HEK293 (cell line): Measurements from ENCODE around the gene HMCN1.

ENCODE experiments used
- CTCF ChIA-PET: fragments of 350-600 bp; formaldehyde crosslinking; extraction: SDS; loops from one replicate; lab custom pipeline; 2021; ENCODE audit warnings: antibody characterized with exemption; lab: Yijun Ruan, JAX
- POLR2A ChIA-PET: fragments of 300-600 bp; formaldehyde crosslinking; extraction: SDS; loops from one replicate; lab custom pipeline; 2020; ENCODE audit warnings: antibody characterized with exemption, inconsistent platforms; lab: Yijun Ruan, JAX
- H3K27ac ChIP-seq: fragments of 200-500 bp; sonication (Bioruptor generic); 2 replicates; pipeline ENCODE4 v1.5.1; 2014; ENCODE audit warnings: low read depth, low read length, control low read depth, inconsistent platforms; ENCODE audit errors: extremely low read depth
- H3K36me3 ChIP-seq, 2 experiments: fragments of 200-500 bp in 1 of 2; sonication (Bioruptor generic) in 1 of 2; 1 replicate in 1 of 2; 2 replicates in 1 of 2; pipeline ENCODE4 v1.5.1; 2014 to 2017; ENCODE audit warnings: inconsistent platforms in 2 of 2, low read length in 2 of 2; ENCODE audit not compliant: control insufficient read depth in 2 of 2, insufficient read depth in 1 of 2
- H3K4me1 ChIP-seq: fragments of 200-500 bp; sonication (Bioruptor generic); 2 replicates; pipeline ENCODE4 v1.5.1; 2014; ENCODE audit warnings: mild to moderate bottlenecking, low read length, inconsistent platforms; ENCODE audit not compliant: control insufficient read depth, insufficient read depth
- H3K4me3 ChIP-seq: 2 replicates; pipeline ENCODE4 v1.5.1; 2011; ENCODE audit warnings: low read depth, mild to moderate bottlenecking, control low read depth, low read length, moderate library complexity
- H3K9me3 ChIP-seq: fragments of 200-500 bp; sonication (Bioruptor generic); 2 replicates; pipeline ENCODE4 v1.5.1; 2014; ENCODE audit warnings: low read depth, low read length, inconsistent platforms; ENCODE audit not compliant: control insufficient read depth, insufficient read depth
- BCL11A ChIP-seq: fragments of 450-650 bp; formaldehyde crosslinking; IDR thresholded peaks from 2 replicates; pipeline ENCODE4 v1.5.1; 2016; ENCODE audit warnings: low read depth, missing biosample characterization, missing genetic modification characterization
- CTCF ChIP-seq: fragments of 450-650 bp; formaldehyde crosslinking; IDR thresholded peaks from 2 replicates; pipeline ENCODE4 v1.5.1; 2016; ENCODE audit warnings: missing biosample characterization, missing genetic modification characterization
- INSM2 ChIP-seq: fragments of 450-650 bp; formaldehyde crosslinking; IDR thresholded peaks from 2 replicates; pipeline ENCODE4 v1.5.1; 2016; ENCODE audit warnings: missing biosample characterization, missing genetic modification characterization
- KLF16 ChIP-seq: fragments of 450-650 bp; formaldehyde crosslinking; IDR thresholded peaks from 2 replicates; pipeline ENCODE4 v1.5.1; 2017; ENCODE audit warnings: missing biosample characterization, missing genetic modification characterization
- OVOL3 ChIP-seq: fragments of 450-650 bp; formaldehyde crosslinking; IDR thresholded peaks from 2 replicates; pipeline ENCODE4 v1.5.1; 2016; ENCODE audit warnings: missing biosample characterization, missing genetic modification characterization
- PATZ1 ChIP-seq: fragments of 450-650 bp; formaldehyde crosslinking; IDR thresholded peaks from 2 replicates; pipeline ENCODE4 v1.5.1; 2016; ENCODE audit warnings: missing biosample characterization, missing genetic modification characterization
- TRIM28 ChIP-seq: IDR thresholded peaks from 2 replicates; pipeline ENCODE4 v1.6.1; 2011; ENCODE audit warnings: low read length, control low read depth, borderline replicate concordance
- ZFHX2 ChIP-seq: fragments of 450-650 bp; formaldehyde crosslinking; conservative IDR thresholded peaks from 2 replicates; pipeline ENCODE4 v1.5.1; 2016; ENCODE audit warnings: missing biosample characterization, missing genetic modification characterization
- ZNF140 ChIP-seq: fragments of 450-650 bp; formaldehyde crosslinking; IDR thresholded peaks from 2 replicates; pipeline ENCODE4 v1.5.1; 2016; ENCODE audit warnings: missing biosample characterization, missing genetic modification characterization
- ZNF146 ChIP-seq: fragments of 450-650 bp; formaldehyde crosslinking; IDR thresholded peaks from 2 replicates; pipeline ENCODE4 v1.5.1; 2016; ENCODE audit warnings: missing biosample characterization, missing genetic modification characterization
- ZNF157 ChIP-seq: fragments of 450-650 bp; formaldehyde crosslinking; IDR thresholded peaks from 2 replicates; pipeline ENCODE4 v1.5.1; 2016; ENCODE audit warnings: missing biosample characterization, missing genetic modification characterization
- ZNF18 ChIP-seq: fragments of 450-650 bp; formaldehyde crosslinking; IDR thresholded peaks from 2 replicates; pipeline ENCODE4 v1.5.1; 2016; ENCODE audit warnings: missing biosample characterization, missing genetic modification characterization
- ZNF239 ChIP-seq: fragments of 450-650 bp; formaldehyde crosslinking; IDR thresholded peaks from 2 replicates; pipeline ENCODE4 v1.5.1; 2016; ENCODE audit warnings: missing biosample characterization, missing genetic modification characterization
- ZNF292 ChIP-seq: fragments of 450-650 bp; formaldehyde crosslinking; IDR thresholded peaks from 2 replicates; pipeline ENCODE4 v1.5.1; 2016; ENCODE audit warnings: low read depth, missing biosample characterization, missing genetic modification characterization, borderline replicate concordance
- ZNF48 ChIP-seq: fragments of 450-650 bp; formaldehyde crosslinking; IDR thresholded peaks from 2 replicates; pipeline ENCODE4 v1.5.1; 2016; ENCODE audit warnings: missing biosample characterization, missing genetic modification characterization
- ZNF529 ChIP-seq: fragments of 450-650 bp; formaldehyde crosslinking; IDR thresholded peaks from 2 replicates; pipeline ENCODE4 v1.5.1; 2017; ENCODE audit warnings: missing genetic modification characterization, missing biosample characterization; ENCODE audit not compliant: insufficient replicate concordance
- ZNF558 ChIP-seq: fragments of 450-650 bp; formaldehyde crosslinking; IDR thresholded peaks from 2 replicates; pipeline ENCODE4 v1.5.1; 2016; ENCODE audit warnings: missing biosample characterization, missing genetic modification characterization
- ZNF610 ChIP-seq: fragments of 450-650 bp; formaldehyde crosslinking; IDR thresholded peaks from 2 replicates; pipeline ENCODE4 v1.5.1; 2016; ENCODE audit warnings: missing biosample characterization, missing genetic modification characterization, borderline replicate concordance
- ZNF692 ChIP-seq: fragments of 450-650 bp; formaldehyde crosslinking; IDR thresholded peaks from 2 replicates; pipeline ENCODE4 v1.5.1; 2016; ENCODE audit warnings: missing biosample characterization, missing genetic modification characterization
- ZNF707 ChIP-seq: fragments of 450-650 bp; formaldehyde crosslinking; IDR thresholded peaks from 2 replicates; pipeline ENCODE4 v1.5.1; 2016; ENCODE audit warnings: missing biosample characterization, missing genetic modification characterization

Gene HMCN1

GRCh38 chr1:186164773-186165172 is 430.6 kb downstream of the HMCN1 start:
- Histone ChIP-seq H3K4me3 (no peak overlapping the region), H3K4me1 (no peaks in the 10 kb centered on the region), H3K27ac (no peak overlapping the region), H3K36me3 (no peaks in the 10 kb centered on the region), H3K9me3 (no peaks in the 10 kb centered on the region)
- CTCF ChIA-PET = interaction anchor here (0.6 to 4.0 kb wide), 2 partner anchors 10 to 246 kb away, joined by 3 to 10 read pairs; no protein-coding TSS in a partner anchor
- POLR2A ChIA-PET = no interaction called here
- TF ChIP-seq TRIM28 = no peak
- TF ChIP-seq ZFHX2 (tag by site-specific recombination) = no peak
- TF ChIP-seq ZNF239 (tag by site-specific recombination) = no peak
- TF ChIP-seq PATZ1 (tag by site-specific recombination) = no peak
- TF ChIP-seq ZNF157 (tag by site-specific recombination) = no peak
- no peak for TF ChIP-seq BCL11A (tag by site-specific recombination)
- TF ChIP-seq ZNF610 (tag by site-specific recombination) = no peak
- no peak for TF ChIP-seq OVOL3
- TF ChIP-seq ZNF18 (tag by site-specific recombination) = no peak
- TF ChIP-seq ZNF292 (tag by site-specific recombination) = no peak
- TF ChIP-seq ZNF692 = no peak
- TF ChIP-seq ZNF140 = no peak
- no peak for TF ChIP-seq KLF16 (tag by site-specific recombination)
- TF ChIP-seq ZNF558 (tag by site-specific recombination) = no peak
- TF ChIP-seq ZNF146 (tag by site-specific recombination) = no peak
- TF ChIP-seq ZNF529 = no peak
- TF ChIP-seq CTCF (tag by site-specific recombination) = no peak
- no peak for TF ChIP-seq ZNF48 (tag by site-specific recombination)
- no peak for TF ChIP-seq ZNF707
- TF ChIP-seq INSM2 (tag by site-specific recombination) = no peak
